GM18499 (cell line): Measurements from ENCODE around the gene CTNNBL1.

Experiments used
- ATAC-seq: cut with Tn5 transposase; IDR thresholded peaks from one replicate; pipeline ENCODE4 v1.9.1; 2021; ENCODE audit warnings: moderate number of reproducible peaks; ENCODE audit not compliant: insufficient read depth, unreplicated experiment

The CTNNBL1 gene

GRCh38 chr20:37872161-37872560 is 178.3 kb downstream of the CTNNBL1 start:
- ATAC-seq = no peak

- ATAC-seq = no peak
These were observed 180.1 kb downstream of the CTNNBL1 start for GRCh38 chr20:37873884-37874283.

GRCh38 chr20:37875460-37876175 is 181.8 kb downstream of the CTNNBL1 start:
- ATAC-seq = no peak

- ATAC-seq = no peak
These were observed 183.0 kb downstream of the CTNNBL1 start for GRCh38 chr20:37876863-37877262.

- ATAC-seq = no peak
These were observed 184.3 kb downstream of the CTNNBL1 start for GRCh38 chr20:37877832-37878772.

- ATAC-seq = no peak
These were observed 185.2 kb downstream of the CTNNBL1 start for GRCh38 chr20:37878835-37879599.

GRCh38 chr20:37879843-37880242 is 186.0 kb downstream of the CTNNBL1 start:
- ATAC-seq = no peak

GRCh38 chr20:37880726-37881591 is 187.1 kb downstream of the CTNNBL1 start:
- no peak for ATAC-seq

- no peak for ATAC-seq
These were observed 187.9 kb downstream of the CTNNBL1 start for GRCh38 chr20:37881601-37882343.

- no peak for ATAC-seq
These were observed 189.3 kb downstream of the CTNNBL1 start for GRCh38 chr20:37882961-37883712.

- ATAC-seq = no peak
These were observed 191.2 kb downstream of the CTNNBL1 start for GRCh38 chr20:37885042-37885441.

- ATAC-seq = no peak
These were observed 192.0 kb downstream of the CTNNBL1 start for GRCh38 chr20:37885593-37886503.

- no peak for ATAC-seq
These were observed 193.0 kb downstream of the CTNNBL1 start for GRCh38 chr20:37886851-37887297.

- ATAC-seq = no peak
These were observed 194.8 kb downstream of the CTNNBL1 start for GRCh38 chr20:37888641-37889040.

- no peak for ATAC-seq
These were observed 196.3 kb downstream of the CTNNBL1 start for GRCh38 chr20:37890108-37890507.

GRCh38 chr20:37890643-37891042 is 196.8 kb downstream of the CTNNBL1 start:
- no peak for ATAC-seq

GRCh38 chr20:37892001-37892400 is 198.2 kb downstream of the CTNNBL1 start:
- ATAC-seq = no peak
